ENCODE measurements around the gene PACC1.
"Not testable (repeated sequence)": the region's sequence is repeated elsewhere in the genome, so short reads cannot be mapped to it uniquely, and the experiment has no call there.

The PACC1 gene

GRCh38 chr1:212328248-212328647, 86.4 kb downstream of the PACC1 start:
- no peak overlapping the region for H3K56ac ChIP-seq (ENCODE audit: low read length)
- H3K36me3 ChIP-seq (ENCODE audit: control insufficient read depth, insufficient read depth, low read length) = no peaks in the 10 kb centered on the region
- no peak overlapping the region for H2BK15ac ChIP-seq (replicated peaks; ENCODE audit: low read depth)
- no peak overlapping the region for H4K8ac ChIP-seq (ENCODE audit: low read depth, low read length)
- no peak overlapping the region for H3K23ac ChIP-seq (ENCODE audit: low read length)
- H3K4me2 ChIP-seq (ENCODE audit: low read length) = no peak overlapping the region
- H4K5ac ChIP-seq (ENCODE audit: low read length) = no peak overlapping the region
- H3K4ac ChIP-seq (ENCODE audit: low read depth, low read length) = no peak overlapping the region
- peaks cover 2% of the 10 kb centered on the region for H3K79me1 ChIP-seq (ENCODE audit: low read length)
- H2AK5ac ChIP-seq (ENCODE audit: low read length) = no peak overlapping the region
- no peak overlapping the region for H3K9ac ChIP-seq (ENCODE audit: low read length)
- H3K79me2 ChIP-seq (ENCODE audit: control insufficient read depth, insufficient read depth, low read length) = peaks cover 2% of the 10 kb centered on the region
- H3K18ac ChIP-seq (ENCODE audit: low read length) = no peak overlapping the region
- H3K27me3 ChIP-seq (ENCODE audit: insufficient read depth, low read length, poor library complexity) = no peaks in the 10 kb centered on the region
- DNase-seq = no peak
- H2BK120ac ChIP-seq (ENCODE audit: low read depth, low read length) = no peak overlapping the region
- H3K4me1 ChIP-seq (ENCODE audit: control insufficient read depth, low read depth, low read length) = no peaks in the 10 kb centered on the region
- H2BK5ac ChIP-seq (ENCODE audit: low read length) = no peak overlapping the region
- H3K27ac ChIP-seq (ENCODE audit: low read depth, low read length) = no peak overlapping the region
- no peak overlapping the region for H3K4me3 ChIP-seq (ENCODE audit: low read length)
- WGBS (ENCODE audit: extremely low coverage, insufficient coverage, low lambda C conversion rate) = no CpG with 5 or more reads among the region's 4 CpGs

- Histone ChIP-seq H3K23ac (ENCODE audit: low read length) (no peak overlapping the region), H3K4me3 (ENCODE audit: low read length) (no peak overlapping the region), H4K5ac (ENCODE audit: low read length) (no peak overlapping the region), H2AK5ac (ENCODE audit: low read length) (no peak overlapping the region), H3K4ac (ENCODE audit: low read depth, low read length) (no peak overlapping the region), H3K27me3 (ENCODE audit: insufficient read depth, low read length, poor library complexity) (no peaks in the 10 kb centered on the region), H2BK120ac (ENCODE audit: low read depth, low read length) (no peak overlapping the region), H3K4me2 (ENCODE audit: low read length) (no peak overlapping the region), H3K79me2 (ENCODE audit: control insufficient read depth, insufficient read depth, low read length) (peaks cover 2% of the 10 kb centered on the region), H4K8ac (ENCODE audit: low read depth, low read length) (no peak overlapping the region), H3K9ac (ENCODE audit: low read length) (no peak overlapping the region), H2BK5ac (ENCODE audit: low read length) (no peak overlapping the region), H3K36me3 (ENCODE audit: control insufficient read depth, insufficient read depth, low read length) (no peaks in the 10 kb centered on the region), H3K18ac (ENCODE audit: low read length) (no peak overlapping the region), H3K79me1 (ENCODE audit: low read length) (peaks cover 2% of the 10 kb centered on the region), H3K4me1 (ENCODE audit: control insufficient read depth, low read depth, low read length) (no peaks in the 10 kb centered on the region), H3K56ac (ENCODE audit: low read length) (no peak overlapping the region), H2BK15ac (replicated peaks; ENCODE audit: low read depth) (no peak overlapping the region), H3K27ac (ENCODE audit: low read depth, low read length) (no peak overlapping the region)
- no CpG with 5 or more reads among the region's 3 CpGs for WGBS (ENCODE audit: extremely low coverage, insufficient coverage, low lambda C conversion rate)
- DNase-seq = no peak
Observed at GRCh38 chr1:212326541-212326940, 88.1 kb downstream of the PACC1 start.

DNA sequence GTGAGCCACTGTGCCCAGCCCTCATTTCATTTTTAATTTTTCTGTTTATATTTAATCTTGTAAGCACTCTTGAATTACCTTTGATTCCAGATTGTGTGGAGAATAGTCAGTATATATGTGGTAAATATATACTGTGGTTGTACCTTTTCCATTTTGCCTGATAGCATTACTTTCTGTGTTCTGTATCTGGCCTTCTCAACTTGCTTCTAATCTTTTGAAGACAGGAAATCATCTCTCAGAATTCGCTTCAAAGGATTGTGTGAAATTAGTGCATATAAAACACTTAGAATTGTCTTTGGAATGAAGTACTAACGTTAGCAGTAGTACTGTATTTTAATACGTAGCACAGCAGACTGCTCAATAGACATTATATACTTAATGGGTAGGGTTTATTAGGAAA, 91.6 kb downstream of the PACC1 start:
- H4K5ac ChIP-seq (ENCODE audit: low read length) = no peak overlapping the region
- H3K79me1 ChIP-seq (ENCODE audit: low read length) = no peaks in the 10 kb centered on the region
- no peak overlapping the region for H3K4ac ChIP-seq (ENCODE audit: low read depth, low read length)
- H3K4me1 ChIP-seq (ENCODE audit: control insufficient read depth, low read depth, low read length) = no peaks in the 10 kb centered on the region
- H3K27me3 ChIP-seq (ENCODE audit: insufficient read depth, low read length, poor library complexity) = no peaks in the 10 kb centered on the region
- WGBS (ENCODE audit: extremely low coverage, insufficient coverage, low lambda C conversion rate) = no CpG with 5 or more reads among the region's 3 CpGs
- no peak overlapping the region for H3K4me3 ChIP-seq (ENCODE audit: low read length)
- H3K36me3 ChIP-seq (ENCODE audit: control insufficient read depth, insufficient read depth, low read length) = no peaks in the 10 kb centered on the region
- no peak overlapping the region for H3K9ac ChIP-seq (ENCODE audit: low read length)
- H2BK15ac ChIP-seq (replicated peaks; ENCODE audit: low read depth) = no peak overlapping the region
- H2AK5ac ChIP-seq (ENCODE audit: low read length) = no peak overlapping the region
- H3K4me2 ChIP-seq (ENCODE audit: low read length) = no peak overlapping the region
- no peak for DNase-seq
- no peak overlapping the region for H2BK120ac ChIP-seq (ENCODE audit: low read depth, low read length)
- H4K8ac ChIP-seq (ENCODE audit: low read depth, low read length) = no peak overlapping the region
- no peak overlapping the region for H3K27ac ChIP-seq (ENCODE audit: low read depth, low read length)
- H3K18ac ChIP-seq (ENCODE audit: low read length) = no peak overlapping the region
- no peak overlapping the region for H3K23ac ChIP-seq (ENCODE audit: low read length)
- H3K56ac ChIP-seq (ENCODE audit: low read length) = no peak overlapping the region
- no peak overlapping the region for H2BK5ac ChIP-seq (ENCODE audit: low read length)
- no peaks in the 10 kb centered on the region for H3K79me2 ChIP-seq (ENCODE audit: control insufficient read depth, insufficient read depth, low read length)

DNA sequence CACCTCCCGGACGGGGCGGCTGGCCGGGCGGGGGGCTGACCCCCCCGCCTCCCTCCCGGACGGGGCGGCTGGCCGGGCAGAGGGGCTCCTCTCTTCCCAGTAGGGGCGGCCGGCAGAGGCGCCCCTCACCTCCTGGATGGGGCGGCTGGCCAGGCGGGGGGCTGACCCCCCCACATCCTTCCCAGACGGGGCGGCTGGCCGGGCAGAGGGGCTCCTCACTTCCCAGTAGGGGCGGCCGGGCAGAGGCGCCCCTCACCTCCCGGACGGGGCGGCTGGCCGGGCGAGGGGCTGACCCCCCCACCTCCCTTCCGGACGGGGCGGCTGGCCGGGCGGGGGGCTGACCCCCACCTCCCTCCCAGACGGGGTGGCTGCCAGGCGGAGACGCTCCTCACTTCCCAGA, 93.7 kb downstream of the PACC1 start:
- H2BK15ac ChIP-seq (replicated peaks; ENCODE audit: low read depth); H3K4me3 ChIP-seq (ENCODE audit: low read length); H2BK120ac ChIP-seq (ENCODE audit: low read depth, low read length); H3K4ac ChIP-seq (ENCODE audit: low read depth, low read length); H3K79me2 ChIP-seq (ENCODE audit: control insufficient read depth, insufficient read depth, low read length); H3K18ac ChIP-seq (ENCODE audit: low read length); DNase-seq; H3K36me3 ChIP-seq (ENCODE audit: control insufficient read depth, insufficient read depth, low read length); H3K27ac ChIP-seq (ENCODE audit: low read depth, low read length); H3K56ac ChIP-seq (ENCODE audit: low read length); H2BK5ac ChIP-seq (ENCODE audit: low read length); H3K4me2 ChIP-seq (ENCODE audit: low read length); H3K9ac ChIP-seq (ENCODE audit: low read length); H2AK5ac ChIP-seq (ENCODE audit: low read length); H3K27me3 ChIP-seq (ENCODE audit: insufficient read depth, low read length, poor library complexity); H4K8ac ChIP-seq (ENCODE audit: low read depth, low read length); H3K23ac ChIP-seq (ENCODE audit: low read length); H4K5ac ChIP-seq (ENCODE audit: low read length); H3K79me1 ChIP-seq (ENCODE audit: low read length); H3K4me1 ChIP-seq (ENCODE audit: control insufficient read depth, low read depth, low read length): not testable (repeated sequence)
- no CpG with 5 or more reads among the region's 34 CpGs for WGBS (ENCODE audit: extremely low coverage, insufficient coverage, low lambda C conversion rate)

GRCh38 chr1:212317916-212318315, 96.8 kb downstream of the PACC1 start:
- Histone ChIP-seq H3K27me3 (ENCODE audit: insufficient read depth, low read length, poor library complexity) (no peaks in the 10 kb centered on the region), H2BK5ac (ENCODE audit: low read length) (no peak overlapping the region), H3K36me3 (ENCODE audit: control insufficient read depth, insufficient read depth, low read length) (no peaks in the 10 kb centered on the region), H3K56ac (ENCODE audit: low read length) (no peak overlapping the region), H4K5ac (ENCODE audit: low read length) (no peak overlapping the region), H3K18ac (ENCODE audit: low read length) (no peak overlapping the region), H3K27ac (ENCODE audit: low read depth, low read length) (no peak overlapping the region), H3K79me2 (ENCODE audit: control insufficient read depth, insufficient read depth, low read length) (no peaks in the 10 kb centered on the region), H3K4me3 (ENCODE audit: low read length) (no peak overlapping the region), H3K4me1 (ENCODE audit: control insufficient read depth, low read depth, low read length) (peaks cover 3% of the 10 kb centered on the region), H2BK15ac (replicated peaks; ENCODE audit: low read depth) (no peak overlapping the region), H2AK5ac (ENCODE audit: low read length) (no peak overlapping the region), H3K4ac (ENCODE audit: low read depth, low read length) (no peak overlapping the region), H3K79me1 (ENCODE audit: low read length) (no peaks in the 10 kb centered on the region), H3K9ac (ENCODE audit: low read length) (no peak overlapping the region), H3K23ac (ENCODE audit: low read length) (no peak overlapping the region), H3K4me2 (ENCODE audit: low read length) (no peak overlapping the region), H2BK120ac (ENCODE audit: low read depth, low read length) (no peak overlapping the region), H4K8ac (ENCODE audit: low read depth, low read length) (no peak overlapping the region)
- no peak for DNase-seq
- WGBS (ENCODE audit: extremely low coverage, insufficient coverage, low lambda C conversion rate) = 100% methylated on average over 2 of the region's 2 CpGs

DNA sequence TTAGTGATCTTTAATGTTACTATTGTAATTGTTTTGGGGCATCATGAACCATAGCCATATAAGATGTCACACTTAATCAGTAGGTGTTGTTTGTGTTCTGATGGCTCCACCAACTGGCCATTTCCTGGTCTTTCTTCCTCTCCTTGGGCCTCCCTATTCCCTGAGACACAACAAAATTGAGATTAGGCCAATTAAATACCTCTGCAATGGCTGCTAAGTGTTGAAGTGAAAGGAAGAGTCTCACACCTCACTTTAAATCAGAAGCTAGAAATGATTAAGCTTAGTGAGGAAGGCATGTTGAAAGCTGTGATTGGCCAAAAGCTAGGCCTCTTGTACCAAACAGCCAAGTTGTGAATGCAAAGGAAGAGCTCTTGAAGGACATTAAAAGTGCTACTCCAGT, 98.8 kb downstream of the PACC1 start:
- peaks cover 4% of the 10 kb centered on the region for H3K4me1 ChIP-seq (ENCODE audit: control insufficient read depth, low read depth, low read length)
- H3K4ac ChIP-seq (ENCODE audit: low read depth, low read length) = no peak overlapping the region
- no peak overlapping the region for H2BK120ac ChIP-seq (ENCODE audit: low read depth, low read length)
- H3K9ac ChIP-seq (ENCODE audit: low read length) = no peak overlapping the region
- H2AK5ac ChIP-seq (ENCODE audit: low read length) = no peak overlapping the region
- H3K27ac ChIP-seq (ENCODE audit: low read depth, low read length) = peak overlapping the region; percentile 16
- peak; percentile 95 for DNase-seq
- H2BK5ac ChIP-seq (ENCODE audit: low read length) = no peak overlapping the region
- H3K4me2 ChIP-seq (ENCODE audit: low read length) = no peak overlapping the region
- no peaks in the 10 kb centered on the region for H3K79me1 ChIP-seq (ENCODE audit: low read length)
- no peak overlapping the region for H3K18ac ChIP-seq (ENCODE audit: low read length)
- H3K27me3 ChIP-seq (ENCODE audit: insufficient read depth, low read length, poor library complexity) = no peaks in the 10 kb centered on the region
- no peak overlapping the region for H3K56ac ChIP-seq (ENCODE audit: low read length)
- no peak overlapping the region for H2BK15ac ChIP-seq (replicated peaks; ENCODE audit: low read depth)
- H4K5ac ChIP-seq (ENCODE audit: low read length) = no peak overlapping the region
- peaks cover under 1% of the 10 kb centered on the region for H3K79me2 ChIP-seq (ENCODE audit: control insufficient read depth, insufficient read depth, low read length)
- H4K8ac ChIP-seq (ENCODE audit: low read depth, low read length) = no peak overlapping the region
- H3K36me3 ChIP-seq (ENCODE audit: control insufficient read depth, insufficient read depth, low read length) = no peaks in the 10 kb centered on the region
- no peak overlapping the region for H3K4me3 ChIP-seq (ENCODE audit: low read length)
- H3K23ac ChIP-seq (ENCODE audit: low read length) = no peak overlapping the region

Data from mesendoderm (in vitro differentiated cells).